HG02571 (cell line): Measurements from ENCODE around the gene MFSD12.
A peak's percentile ranks its signal among the peaks of the same experiment; 100 is the strongest.

Source experiments
- ATAC-seq: cut with Tn5 transposase; IDR thresholded peaks from one replicate; pipeline ENCODE4 v1.9.1; 2021; ENCODE audit warnings: mild to moderate bottlenecking, moderate library complexity; ENCODE audit not compliant: unreplicated experiment

MFSD12 gene

GRCh38 chr19:3557461-3558248, at the start of gene MFSD12:
Gene MFSD12, minus strand, starts transcription at chr19:3557586. Its CDS starts 183 bp downstream, at chr19:3557403.
- ATAC-seq, result peak; percentile 85

DNA sequence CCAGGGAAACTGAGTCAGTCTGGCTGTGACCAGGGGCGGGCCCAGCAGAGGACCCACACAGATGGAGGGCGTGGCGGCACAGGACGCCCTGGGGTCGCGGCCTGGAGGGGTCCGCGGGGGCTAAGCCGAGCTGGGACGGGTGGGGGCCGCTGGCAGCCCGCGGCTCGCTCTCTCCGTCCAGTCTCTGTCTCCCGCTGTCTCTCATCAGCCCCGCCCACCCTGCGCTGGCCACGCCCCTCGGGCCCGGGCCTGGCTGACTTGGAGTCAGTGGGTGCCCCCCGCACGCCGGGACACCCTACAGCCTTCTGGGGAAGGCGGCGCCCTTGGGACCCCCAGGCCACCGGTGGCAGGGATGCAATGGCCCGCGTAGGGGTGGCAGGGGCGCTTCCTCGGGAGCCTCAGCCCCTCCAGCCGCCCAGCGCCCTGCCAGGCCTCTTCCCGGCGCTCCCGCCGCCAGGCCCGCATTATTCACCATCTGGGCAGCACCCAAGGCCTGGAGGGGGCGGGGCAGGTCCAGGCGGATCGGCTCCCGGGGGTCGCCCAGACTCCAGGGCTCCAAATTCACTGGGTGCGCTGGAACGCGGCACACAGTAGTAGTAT, 49.4 kb upstream of the MFSD12 start, which contains the start of gene TBXA2R:
Gene TBXA2R, minus strand, starts transcription at position 186 of the 600 bp plus-strand sequence. CDS start 6,241 bp downstream, outside the sequence.
- ATAC-seq, result no peak

DNA sequence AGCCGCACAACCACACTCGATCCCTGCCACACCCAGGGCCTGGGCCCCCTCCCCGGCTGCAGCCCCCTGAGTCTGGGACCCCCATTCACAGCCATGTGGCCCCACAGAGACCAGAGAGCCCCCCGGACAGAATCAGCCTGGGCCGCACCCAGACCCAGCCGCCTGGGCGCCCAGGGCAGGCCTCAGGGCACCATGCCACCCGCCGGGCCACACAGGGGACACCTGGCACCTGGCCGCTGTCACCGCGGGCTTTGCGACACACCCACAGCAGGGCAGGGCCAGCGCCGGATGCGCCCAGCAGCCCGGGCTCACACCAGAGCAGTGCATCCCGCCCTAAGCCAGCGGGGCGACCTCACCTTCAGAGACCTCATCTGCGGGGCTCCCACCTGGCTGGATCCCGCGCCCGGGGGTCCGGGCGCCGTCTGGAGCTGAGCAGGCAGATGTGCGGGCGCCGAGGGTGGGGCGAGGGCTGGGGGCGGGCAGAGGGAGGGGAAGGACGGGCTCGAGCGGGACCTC, 48.8 kb upstream of the MFSD12 start:
- ATAC-seq, result no peak

GRCh38 chr19:3605770-3606169, 48.4 kb upstream of the MFSD12 start:
- no peak for ATAC-seq

- no peak for ATAC-seq
Measured at GRCh38 chr19:3605361-3605760, 48.0 kb upstream of the MFSD12 start.

- ATAC-seq, result no peak
Measured at GRCh38 chr19:3604987-3605343, 47.6 kb upstream of the MFSD12 start.

- ATAC-seq, result no peak
Measured at GRCh38 chr19:3604227-3604986, 47.0 kb upstream of the MFSD12 start.

- ATAC-seq, result no peak
Measured at GRCh38 chr19:3603121-3603811, 45.9 kb upstream of the MFSD12 start.

DNA sequence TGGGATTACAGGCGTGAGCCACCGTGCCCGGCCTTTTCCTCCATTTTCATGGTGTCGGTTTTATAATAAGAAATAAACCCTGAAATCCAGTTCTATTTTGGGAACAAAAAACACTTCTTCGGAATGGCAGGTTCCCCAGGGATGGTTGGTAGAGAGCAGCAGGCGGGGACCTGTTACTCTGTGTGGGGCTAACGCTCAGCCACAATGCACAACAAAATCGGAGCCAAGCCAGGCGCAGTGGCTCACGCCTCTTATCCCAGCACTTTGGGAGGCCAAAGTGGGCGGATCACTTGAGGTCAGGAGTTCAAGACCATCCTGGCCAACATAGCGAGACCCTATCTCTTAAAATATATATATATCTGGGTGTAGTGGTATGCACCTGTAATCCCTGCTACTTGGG, 43.6 kb upstream of the MFSD12 start:
- no peak for ATAC-seq

DNA sequence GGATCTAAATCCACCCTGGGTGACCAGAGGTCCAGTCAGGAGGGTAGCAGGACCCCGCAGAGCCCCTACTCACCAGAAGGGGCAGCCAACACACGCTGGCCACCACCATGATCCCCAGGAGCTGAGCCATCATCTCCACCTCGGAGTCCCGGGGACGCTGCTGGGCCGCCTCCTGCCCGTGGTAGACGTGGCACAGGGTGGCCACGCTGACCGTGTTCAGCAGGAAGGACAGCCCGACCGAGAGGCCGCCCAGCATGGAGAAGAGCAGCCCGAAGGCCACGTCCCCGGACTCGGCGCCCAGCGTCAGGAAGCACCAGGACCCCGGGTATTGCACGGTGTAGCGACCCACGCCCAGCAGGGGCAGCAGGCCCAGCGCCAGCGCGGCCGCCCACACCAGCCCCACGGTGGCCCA, 42.4 kb upstream of the MFSD12 start:
- no peak for ATAC-seq

DNA sequence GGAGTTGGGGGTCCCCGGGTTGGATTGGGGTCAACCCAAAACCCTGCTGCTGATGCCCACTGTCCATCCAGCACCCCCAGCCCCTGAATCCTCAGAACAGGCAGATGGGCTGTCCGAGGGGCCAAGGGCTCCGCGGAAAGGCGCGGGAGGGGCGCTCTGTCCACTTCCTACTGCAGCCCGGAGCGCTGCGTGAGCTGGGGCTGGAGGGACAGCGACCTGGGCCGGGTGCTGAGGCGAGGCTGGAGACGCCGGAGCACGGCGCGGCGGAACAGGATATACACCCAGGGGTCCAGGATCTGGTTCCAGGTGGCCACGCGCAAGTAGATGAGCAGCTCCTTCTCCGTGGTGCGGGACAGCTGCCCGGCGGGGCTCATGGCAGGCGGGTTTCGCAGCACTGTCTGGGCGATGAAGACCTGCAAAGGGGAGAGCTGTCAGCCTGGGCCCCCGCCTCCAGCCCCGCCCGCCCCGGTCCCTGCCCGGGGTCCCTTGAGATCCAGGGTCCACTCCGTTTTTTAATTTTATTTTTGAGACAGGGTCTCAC, 38.2 kb upstream of the MFSD12 start:
- ATAC-seq, result no peak

- ATAC-seq, result no peak
Measured at GRCh38 chr19:3593156-3593555, 35.8 kb upstream of the MFSD12 start.

- ATAC-seq, result no peak
Measured at GRCh38 chr19:3591876-3592613, 34.7 kb upstream of the MFSD12 start.

DNA sequence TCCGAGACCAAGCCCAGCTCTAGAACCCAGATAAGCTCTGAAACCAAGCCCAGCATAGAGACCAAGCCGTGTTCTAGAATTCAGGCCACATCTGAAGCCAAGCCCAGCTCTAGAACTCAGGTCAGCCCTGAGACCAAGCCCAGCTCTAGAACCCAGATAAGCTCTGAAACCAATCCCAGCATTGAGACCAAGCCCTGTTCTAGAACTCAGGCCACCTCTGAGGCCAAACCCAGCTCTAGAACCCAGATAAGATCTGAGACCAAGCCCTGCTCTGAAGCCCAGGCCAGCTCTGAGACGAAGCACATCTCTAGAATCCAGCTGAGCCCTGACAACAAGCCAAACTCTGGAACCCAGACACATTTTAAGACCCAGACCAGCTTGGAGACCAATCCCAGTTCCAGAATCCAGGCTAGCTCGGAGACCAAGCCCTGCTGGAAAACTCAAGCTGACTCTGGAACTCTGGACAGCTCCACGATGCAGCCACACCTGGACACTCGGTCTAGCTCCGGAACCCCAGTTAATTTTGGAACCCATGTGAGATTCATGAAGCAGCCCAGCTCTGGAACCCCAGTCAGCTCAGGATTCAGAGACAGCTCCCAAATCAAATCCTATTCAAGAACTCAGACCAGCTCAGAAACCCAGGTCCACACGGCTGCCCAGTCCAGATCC, 33.7 kb upstream of the MFSD12 start:
- ATAC-seq, result no peak

DNA sequence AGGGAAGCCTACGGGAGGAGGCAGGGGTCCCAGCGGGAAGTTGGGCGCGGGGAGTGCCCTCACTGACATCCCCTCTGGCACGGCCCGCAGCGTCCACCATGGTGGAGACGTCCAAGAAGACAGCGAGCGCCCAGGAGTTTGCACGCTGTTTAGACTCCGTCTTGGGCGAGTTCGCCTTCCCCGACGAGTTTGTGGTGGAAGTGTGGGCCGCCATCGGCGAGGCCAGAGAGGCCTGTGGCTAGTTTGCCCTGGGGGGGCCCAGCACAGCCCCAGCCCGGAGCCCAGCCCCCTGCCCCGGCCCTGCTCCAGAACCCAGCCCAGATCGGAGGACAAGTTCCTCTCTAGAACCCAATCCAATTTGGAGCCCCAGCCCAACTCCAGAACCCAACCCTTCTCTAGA, 32.6 kb upstream of the MFSD12 start:
- no peak for ATAC-seq

GRCh38 chr19:3589439-3589838, 32.1 kb upstream of the MFSD12 start:
- ATAC-seq, result no peak

GRCh38 chr19:3586707-3587346, 29.4 kb upstream of the MFSD12 start:
- ATAC-seq, result no peak

- no peak for ATAC-seq
Measured at GRCh38 chr19:3586127-3586626, 28.8 kb upstream of the MFSD12 start.
